Measurements from ENCODE around the gene GPRC5A.

Gene GPRC5A

GRCh38 chr12:12922191-12922616 is 30.8 kb downstream of the GPRC5A start:
- Histone ChIP-seq H3K4me1 (ENCODE audit: control insufficient read depth, insufficient read depth, low read length) (no peaks in the 10 kb centered on the region), H3K27ac (ENCODE audit: insufficient read depth, low read depth, low read length, poor library complexity, severe bottlenecking) (no peak overlapping the region), H3K9me3 (ENCODE audit: control insufficient read depth, low read length) (no peaks in the 10 kb centered on the region), H3K4me3 (ENCODE audit: insufficient read depth, low read depth, low read length) (no peak overlapping the region), H3K27me3 (ENCODE audit: control insufficient read depth, insufficient read depth, low read length, poor library complexity, severe bottlenecking) (no peaks in the 10 kb centered on the region), H3K36me3 (ENCODE audit: control insufficient read depth, insufficient read depth, low read length) (no peaks in the 10 kb centered on the region)
- 73 to 77% methylated on average over 6 of the region's 6 CpGs for WGBS, 2 experiments

GRCh38 chr12:12922978-12923377 is 31.6 kb downstream of the GPRC5A start:
- Histone ChIP-seq H3K9me3 (ENCODE audit: control insufficient read depth, low read length) (no peaks in the 10 kb centered on the region), H3K36me3 (ENCODE audit: control insufficient read depth, insufficient read depth, low read length) (no peaks in the 10 kb centered on the region), H3K4me1 (ENCODE audit: control insufficient read depth, insufficient read depth, low read length) (no peaks in the 10 kb centered on the region), H3K27ac (ENCODE audit: insufficient read depth, low read depth, low read length, poor library complexity, severe bottlenecking) (no peak overlapping the region), H3K4me3 (ENCODE audit: insufficient read depth, low read depth, low read length) (no peak overlapping the region), H3K27me3 (ENCODE audit: control insufficient read depth, insufficient read depth, low read length, poor library complexity, severe bottlenecking) (no peaks in the 10 kb centered on the region)
- 91 to 96% methylated on average over 7 of the region's 7 CpGs for WGBS, 2 experiments

- Histone ChIP-seq H3K4me1 (ENCODE audit: control insufficient read depth, insufficient read depth, low read length) (no peaks in the 10 kb centered on the region), H3K9me3 (ENCODE audit: control insufficient read depth, low read length) (no peaks in the 10 kb centered on the region), H3K4me3 (ENCODE audit: insufficient read depth, low read depth, low read length) (no peak overlapping the region), H3K36me3 (ENCODE audit: control insufficient read depth, insufficient read depth, low read length) (no peaks in the 10 kb centered on the region), H3K27ac (ENCODE audit: insufficient read depth, low read depth, low read length, poor library complexity, severe bottlenecking) (no peak overlapping the region), H3K27me3 (ENCODE audit: control insufficient read depth, insufficient read depth, low read length, poor library complexity, severe bottlenecking) (no peaks in the 10 kb centered on the region)
- WGBS, 2 experiments = 96% methylated on average over 4 of the region's 4 CpGs
Measured at GRCh38 chr12:12924169-12924568, 32.8 kb downstream of the GPRC5A start.

GRCh38 chr12:12925388-12925787 is 34.0 kb downstream of the GPRC5A start:
- Histone ChIP-seq H3K4me1 (ENCODE audit: control insufficient read depth, insufficient read depth, low read length) (no peaks in the 10 kb centered on the region), H3K36me3 (ENCODE audit: control insufficient read depth, insufficient read depth, low read length) (no peaks in the 10 kb centered on the region), H3K4me3 (ENCODE audit: insufficient read depth, low read depth, low read length) (no peak overlapping the region), H3K9me3 (ENCODE audit: control insufficient read depth, low read length) (no peaks in the 10 kb centered on the region), H3K27me3 (ENCODE audit: control insufficient read depth, insufficient read depth, low read length, poor library complexity, severe bottlenecking) (no peaks in the 10 kb centered on the region), H3K27ac (ENCODE audit: insufficient read depth, low read depth, low read length, poor library complexity, severe bottlenecking) (no peak overlapping the region)
- WGBS, 2 experiments = 94% methylated on average over 1 of the region's 1 CpG; no CpG with 5 or more reads in 1 of the 2 experiments

- Histone ChIP-seq H3K27me3 (ENCODE audit: control insufficient read depth, insufficient read depth, low read length, poor library complexity, severe bottlenecking) (no peaks in the 10 kb centered on the region), H3K36me3 (ENCODE audit: control insufficient read depth, insufficient read depth, low read length) (no peaks in the 10 kb centered on the region), H3K27ac (ENCODE audit: insufficient read depth, low read depth, low read length, poor library complexity, severe bottlenecking) (no peak overlapping the region), H3K4me1 (ENCODE audit: control insufficient read depth, insufficient read depth, low read length) (no peaks in the 10 kb centered on the region), H3K4me3 (ENCODE audit: insufficient read depth, low read depth, low read length) (no peak overlapping the region), H3K9me3 (ENCODE audit: control insufficient read depth, low read length) (no peaks in the 10 kb centered on the region)
- WGBS, 2 experiments = 95 to 96% methylated on average over 18 of the region's 18 CpGs
Measured at GRCh38 chr12:12926571-12927071, 35.3 kb downstream of the GPRC5A start.

GRCh38 chr12:12927211-12928079 is 36.1 kb downstream of the GPRC5A start:
- Histone ChIP-seq H3K27me3 (ENCODE audit: control insufficient read depth, insufficient read depth, low read length, poor library complexity, severe bottlenecking) (no peaks in the 10 kb centered on the region), H3K27ac (ENCODE audit: insufficient read depth, low read depth, low read length, poor library complexity, severe bottlenecking) (no peak overlapping the region), H3K9me3 (ENCODE audit: control insufficient read depth, low read length) (no peaks in the 10 kb centered on the region), H3K4me1 (ENCODE audit: control insufficient read depth, insufficient read depth, low read length) (no peaks in the 10 kb centered on the region), H3K36me3 (ENCODE audit: control insufficient read depth, insufficient read depth, low read length) (no peaks in the 10 kb centered on the region), H3K4me3 (ENCODE audit: insufficient read depth, low read depth, low read length) (peak overlapping the region; percentile 42)
- 41 to 42% methylated on average over 27 of the region's 27 CpGs for WGBS, 2 experiments

- Histone ChIP-seq H3K27ac (ENCODE audit: insufficient read depth, low read depth, low read length, poor library complexity, severe bottlenecking) (no peak overlapping the region), H3K4me1 (ENCODE audit: control insufficient read depth, insufficient read depth, low read length) (peaks cover 9% of the 10 kb centered on the region), H3K27me3 (ENCODE audit: control insufficient read depth, insufficient read depth, low read length, poor library complexity, severe bottlenecking) (no peaks in the 10 kb centered on the region), H3K4me3 (ENCODE audit: insufficient read depth, low read depth, low read length) (no peak overlapping the region), H3K36me3 (ENCODE audit: control insufficient read depth, insufficient read depth, low read length) (no peaks in the 10 kb centered on the region), H3K9me3 (ENCODE audit: control insufficient read depth, low read length) (no peaks in the 10 kb centered on the region)
- 92 to 94% methylated on average over 6 of the region's 6 CpGs for WGBS, 2 experiments
Measured at GRCh38 chr12:12929696-12930095, 38.3 kb downstream of the GPRC5A start.

GRCh38 chr12:12930633-12931219 is 39.4 kb downstream of the GPRC5A start:
- H3K4me1 ChIP-seq (ENCODE audit: control insufficient read depth, insufficient read depth, low read length) = peaks cover 9% of the 10 kb centered on the region
- WGBS, 2 experiments = 88 to 100% methylated on average over 1 to 2 of the region's 2 CpGs

GRCh38 chr12:12933742-12934141 is 42.4 kb downstream of the GPRC5A start:
- Histone ChIP-seq H3K36me3 (ENCODE audit: control insufficient read depth, insufficient read depth, low read length) (no peaks in the 10 kb centered on the region), H3K9me3 (ENCODE audit: control insufficient read depth, low read length) (no peaks in the 10 kb centered on the region), H3K27ac (ENCODE audit: insufficient read depth, low read depth, low read length, poor library complexity, severe bottlenecking) (no peak overlapping the region), H3K4me3 (ENCODE audit: insufficient read depth, low read depth, low read length) (no peak overlapping the region), H3K4me1 (ENCODE audit: control insufficient read depth, insufficient read depth, low read length) (peaks cover 9% of the 10 kb centered on the region), H3K27me3 (ENCODE audit: control insufficient read depth, insufficient read depth, low read length, poor library complexity, severe bottlenecking) (no peaks in the 10 kb centered on the region)
- 96% methylated on average over 4 of the region's 4 CpGs for WGBS, 2 experiments

More at GRCh38 chr12:12930633-12931219, 39.4 kb downstream of the GPRC5A start:
- Histone ChIP-seq H3K36me3 (ENCODE audit: control insufficient read depth, insufficient read depth, low read length) (no peaks in the 10 kb centered on the region), H3K9me3 (ENCODE audit: control insufficient read depth, low read length) (no peaks in the 10 kb centered on the region), H3K27me3 (ENCODE audit: control insufficient read depth, insufficient read depth, low read length, poor library complexity, severe bottlenecking) (no peaks in the 10 kb centered on the region), H3K27ac (ENCODE audit: insufficient read depth, low read depth, low read length, poor library complexity, severe bottlenecking) (no peak overlapping the region), H3K4me3 (ENCODE audit: insufficient read depth, low read depth, low read length) (no peak overlapping the region)

GRCh38 chr12:12934556-12934955 is 43.2 kb downstream of the GPRC5A start:
- Histone ChIP-seq H3K27ac (ENCODE audit: insufficient read depth, low read depth, low read length, poor library complexity, severe bottlenecking) (no peak overlapping the region), H3K4me3 (ENCODE audit: insufficient read depth, low read depth, low read length) (no peak overlapping the region), H3K36me3 (ENCODE audit: control insufficient read depth, insufficient read depth, low read length) (no peaks in the 10 kb centered on the region), H3K9me3 (ENCODE audit: control insufficient read depth, low read length) (no peaks in the 10 kb centered on the region), H3K4me1 (ENCODE audit: control insufficient read depth, insufficient read depth, low read length) (peaks cover 9% of the 10 kb centered on the region), H3K27me3 (ENCODE audit: control insufficient read depth, insufficient read depth, low read length, poor library complexity, severe bottlenecking) (no peaks in the 10 kb centered on the region)
- WGBS, 2 experiments = 88 to 95% methylated on average over 8 of the region's 8 CpGs

All from ectodermal cell (in vitro differentiated cells).